Fibroblast of pulmonary artery (primary cell): Measurements from ENCODE around the gene CENPQ.

Experiments
- DNase-seq: peaks from one replicate; pipeline ENCODE4 v3.0.0-alpha.2; 2010; ENCODE audit warnings: low read depth
- H3K4me3 ChIP-seq: replicated peaks from 2 replicates; pipeline ENCODE4 v1.5.1; 2011; ENCODE audit warnings: low read depth, mild to moderate bottlenecking, control low read depth, low read length, moderate library complexity
- CTCF ChIP-seq: IDR thresholded peaks from 2 replicates; pipeline ENCODE4 v1.5.1; 2011; ENCODE audit warnings: mild to moderate bottlenecking, control low read depth, low read length, inconsistent platforms; ENCODE audit errors: missing control alignments

Gene CENPQ

GRCh38 chr6:49541210-49541724 lies 78.1 kb downstream of the CENPQ start:
- H3K4me3 ChIP-seq = peak overlapping the region; percentile 34
- no peak for TF ChIP-seq CTCF
- DNase-seq = peak; percentile 95

GRCh38 chr6:49541936-49542335 lies 78.8 kb downstream of the CENPQ start:
- H3K4me3 ChIP-seq = peak overlapping the region; percentile 34
- no peak for TF ChIP-seq CTCF

More at GRCh38 chr6:49541936-49542335, 78.8 kb downstream of the CENPQ start:
- DNase-seq = peak; percentile 51
